Keratinocyte (primary cell): ENCODE data around the gene TSHZ2.

Source experiments
- EZH2 ChIP-seq: IDR thresholded peaks from one replicate; pipeline ENCODE4 v1.6.1; 2012; ENCODE audit warnings: inconsistent platforms, mild to moderate bottlenecking, low read length, moderate library complexity
- TF ChIP-seq, protein P1 (sequence below), 3 experiments: IDR thresholded peaks in 1 of 3; conservative IDR thresholded peaks in 1 of 3; optimal IDR thresholded peaks in 1 of 3; 2 replicates in 2 of 3; 3 replicates in 1 of 3; pipeline versions ENCODE3 to v1.5.1; 2011; ENCODE audit warnings: low read length in 3 of 3, mild to moderate bottlenecking in 3 of 3, moderate library complexity in 2 of 3, control low read depth in 1 of 3, inconsistent platforms in 1 of 3; ENCODE audit not compliant: insufficient read depth in 2 of 3; ENCODE audit errors: extremely low read depth in 1 of 3

DNA sequence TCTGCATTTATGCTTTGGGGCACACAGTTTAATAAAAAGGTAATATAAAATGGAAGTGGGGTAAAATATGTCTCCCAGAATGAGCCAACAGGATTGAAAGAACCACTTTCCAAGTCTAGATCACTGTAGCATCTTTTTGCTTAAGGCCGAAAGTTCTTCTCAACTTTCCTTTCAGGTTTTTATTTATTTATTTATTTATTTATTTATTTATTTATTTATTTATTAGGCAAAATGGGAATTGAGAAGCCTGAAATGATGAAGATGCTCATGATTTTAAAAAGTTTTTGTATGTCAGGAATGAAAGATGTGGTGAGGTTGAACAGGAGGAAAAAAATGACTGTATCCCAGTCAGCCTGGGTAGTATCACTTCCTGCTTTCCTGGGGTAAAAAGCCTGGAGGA, 24.0 kb downstream of the TSHZ2 start:
- TF ChIP-seq, protein P1, sequence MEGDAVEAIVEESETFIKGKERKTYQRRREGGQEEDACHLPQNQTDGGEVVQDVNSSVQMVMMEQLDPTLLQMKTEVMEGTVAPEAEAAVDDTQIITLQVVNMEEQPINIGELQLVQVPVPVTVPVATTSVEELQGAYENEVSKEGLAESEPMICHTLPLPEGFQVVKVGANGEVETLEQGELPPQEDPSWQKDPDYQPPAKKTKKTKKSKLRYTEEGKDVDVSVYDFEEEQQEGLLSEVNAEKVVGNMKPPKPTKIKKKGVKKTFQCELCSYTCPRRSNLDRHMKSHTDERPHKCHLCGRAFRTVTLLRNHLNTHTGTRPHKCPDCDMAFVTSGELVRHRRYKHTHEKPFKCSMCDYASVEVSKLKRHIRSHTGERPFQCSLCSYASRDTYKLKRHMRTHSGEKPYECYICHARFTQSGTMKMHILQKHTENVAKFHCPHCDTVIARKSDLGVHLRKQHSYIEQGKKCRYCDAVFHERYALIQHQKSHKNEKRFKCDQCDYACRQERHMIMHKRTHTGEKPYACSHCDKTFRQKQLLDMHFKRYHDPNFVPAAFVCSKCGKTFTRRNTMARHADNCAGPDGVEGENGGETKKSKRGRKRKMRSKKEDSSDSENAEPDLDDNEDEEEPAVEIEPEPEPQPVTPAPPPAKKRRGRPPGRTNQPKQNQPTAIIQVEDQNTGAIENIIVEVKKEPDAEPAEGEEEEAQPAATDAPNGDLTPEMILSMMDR (optimal IDR thresholded peaks at IDR 0.05 in 1 of 3, IDR thresholded peaks at IDR 0.05 in 1 of 3, conservative IDR thresholded peaks at IDR 0.05 in 1 of 3; ENCODE audit: extremely low read depth in 1 of 3, insufficient read depth in 2 of 3, low read length in 3 of 3), result no peak
- no peak for TF ChIP-seq EZH2
